GM12878 (cell line): ENCODE measurements around the gene PHLDB3. TPM values are rescaled to one million over a fixed set of nuclear protein-coding genes. Genes with fewer than 3 reads are reported as not detected.

Experiments used
- CBX3 ChIP-seq: fragments of 200-600 bp; sonication (generic); IDR thresholded peaks from 2 replicates; pipeline ENCODE4 v1.6.1; 2016; ENCODE audit warnings: low read depth, borderline replicate concordance
- CTCF ChIP-seq, 3 experiments: IDR thresholded peaks in 2 of 3; conservative IDR thresholded peaks in 1 of 3; 2 replicates each; pipeline ENCODE4 v1.5.1; 2011; ENCODE audit warnings: low read depth in 3 of 3, low read length in 3 of 3, mild to moderate bottlenecking in 3 of 3, control low read depth in 2 of 3, moderate library complexity in 2 of 3, inconsistent platforms in 1 of 3, mixed read lengths in 1 of 3; ENCODE audit not compliant: control insufficient read depth in 2 of 3, insufficient read depth in 1 of 3; ENCODE audit errors: extremely low read depth in 1 of 3
- CUX1 ChIP-seq: IDR thresholded peaks from 2 replicates; pipeline ENCODE4 v1.6.1; 2012; ENCODE audit warnings: improper control_type of control experiment, low read depth, low read length; ENCODE audit not compliant: insufficient replicate concordance
- ETV6 ChIP-seq, 2 experiments: fragments of 450-650 bp in 1 of 2; IDR thresholded peaks in 1 of 2; conservative IDR thresholded peaks in 1 of 2; 2 replicates each; pipeline ENCODE4 v1.6.1; 2014; ENCODE audit warnings: antibody characterized with exemption in 1 of 2, borderline replicate concordance in 1 of 2, low read depth in 1 of 2, mild to moderate bottlenecking in 1 of 2, moderate library complexity in 1 of 2
- MAX ChIP-seq: IDR thresholded peaks from 2 replicates; pipeline ENCODE4 v1.6.1; 2012; ENCODE audit warnings: low read depth, low read length, improper control_type of control experiment
- MTA3 ChIP-seq: IDR thresholded peaks from 2 replicates; pipeline ENCODE4 v1.6.1; 2012; ENCODE audit warnings: low read length, inconsistent platforms, borderline replicate concordance
- NR2C1 ChIP-seq: fragments of 450-650 bp; IDR thresholded peaks from 2 replicates; pipeline ENCODE4 v1.6.1; 2017; ENCODE audit warnings: antibody characterized with exemption, mild to moderate bottlenecking, moderate library complexity
- POLR2A ChIP-seq: IDR thresholded peaks from 2 replicates; pipeline ENCODE4 v1.6.1; 2011; ENCODE audit warnings: low read depth, mild to moderate bottlenecking, low read length
- SKIL ChIP-seq: fragments of 450-650 bp; IDR thresholded peaks from 2 replicates; pipeline ENCODE4 v1.6.1; 2017; ENCODE audit warnings: mild to moderate bottlenecking, low read depth, inconsistent platforms; ENCODE audit not compliant: poor library complexity, severe bottlenecking
- SPI1 ChIP-seq: IDR thresholded peaks from 2 replicates; pipeline ENCODE4 v1.6.1; 2011; ENCODE audit warnings: low read depth, mild to moderate bottlenecking, low read length, moderate library complexity, borderline replicate concordance; ENCODE audit not compliant: insufficient read depth
- USF1 ChIP-seq: IDR thresholded peaks from 2 replicates; pipeline ENCODE4 v1.6.1; 2011; ENCODE audit warnings: borderline replicate concordance, low read depth, mild to moderate bottlenecking, moderate library complexity, mixed read lengths, low read length; ENCODE audit not compliant: insufficient read depth; ENCODE audit errors: extremely low read length
- YY1 ChIP-seq: IDR thresholded peaks from 2 replicates; pipeline ENCODE4 v1.6.1; 2011; ENCODE audit warnings: low read depth, mild to moderate bottlenecking, low read length
- ZBTB40 ChIP-seq: fragments of 450-650 bp; IDR thresholded peaks from 2 replicates; pipeline ENCODE4 v1.6.1; 2016; ENCODE audit warnings: mild to moderate bottlenecking, moderate library complexity, borderline replicate concordance
- polyA plus RNA-seq, 11 experiments: library from polyadenylated mRNA; depleted of rRNA in 4 of 11; unstranded in 6 of 11; stranded (reverse) in 5 of 11; fragments of >200 nt; fragmentation: Nextera tagmentation in 4 of 11; fragmentation: Illumina TruSeq in 1 of 11; extraction: Ambion mirVana in 4 of 11; extraction: Trizol in 1 of 11; gene quantifications; 1 replicate in 1 of 11; 2 replicates in 10 of 11; pipeline versions ENCODE4 v1.2.1 to v1.2.3, GENCODE V29; 2011 to 2016; ENCODE audit warnings: inconsistent platforms in 2 of 11, missing spikeins in 2 of 11, low read depth in 1 of 11
- total RNA-seq, 4 experiments: library from RNA; depleted of rRNA in 3 of 4; stranded (reverse); fragments of >200 nt in 3 of 4; fragmentation: Illumina TruSeq in 1 of 4; extraction: Trizol in 1 of 4; gene quantifications; 2 replicates each; pipeline versions ENCODE4 v1.2.1 to v1.2.3, GENCODE V29; 2013 to 2021

The PHLDB3 gene
- total and polyA plus RNA-seq, 10 of the 15 experiments (the other 5 are each of a cell fraction or from before 2014, with no cell fraction given): 0.13 to 13.0 (median 5.5) TPM

- TF ChIP-seq CTCF (IDR thresholded peaks at IDR 0.05 in 2 of 3, conservative IDR thresholded peaks at IDR 0.05 in 1 of 3; ENCODE audit: control insufficient read depth in 2 of 3, extremely low read depth in 1 of 3, insufficient read depth in 1 of 3, low read depth in 3 of 3, low read length in 3 of 3) (no peak), NR2C1 (peak; percentile 2; the same call in 1 of the 2 replicates), ZBTB40 (no peak), CUX1 (no peak), SKIL (peak; percentile 19), YY1 (peak; percentile 61), POLR2A (peak; percentile 68), CBX3 (no peak), SPI1 (no peak), USF1 (no peak), ETV6 (conservative IDR thresholded peaks at IDR 0.05 in 1 of 2, IDR thresholded peaks at IDR 0.05 in 1 of 2; ENCODE audit: borderline replicate concordance in 1 of 2, low read depth in 1 of 2) (no peak), MAX (0 out of 2 replicates have a peak, but pooled peaks have one; percentile 11), MTA3 (no peak; the same call in 1 of the 2 replicates)
Measured at GRCh38 chr19:43532962-43533545, 28.5 kb upstream of the PHLDB3 start, which contains the start of gene ZNF575 (continued).
